ENCODE measurements around the gene STAT5B.
A peak's percentile ranks its signal among the peaks of the same experiment; 100 is the strongest.
"Not testable (repeated sequence)": the region's sequence is repeated elsewhere in the genome, so short reads cannot be mapped to it uniquely, and the experiment has no call there.

Gene STAT5B

GRCh38 chr17:42306385-42306667 is 30.1 kb upstream of the STAT5B start:
- DNase-seq (ENCODE audit: low read depth in 2 of 2), result no peak

GRCh38 chr17:42305543-42306384 is 29.6 kb upstream of the STAT5B start:
- DNase-seq (ENCODE audit: low read depth in 2 of 2), result no peak

DNA sequence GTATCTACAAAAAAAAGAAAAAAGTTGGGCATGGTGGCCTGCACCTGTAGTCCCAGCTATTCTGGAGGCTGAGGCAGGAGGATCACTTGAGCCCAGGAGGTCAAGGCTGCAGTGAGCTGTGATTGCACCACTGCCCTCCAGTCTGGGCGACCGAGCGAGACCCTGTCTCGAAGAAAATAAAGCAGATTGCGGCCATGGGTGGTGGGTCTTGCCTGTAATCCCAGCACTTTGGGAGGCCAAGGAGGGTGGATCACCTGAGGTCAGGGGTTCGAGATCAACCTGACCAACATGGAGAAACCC is 28.8 kb upstream of the STAT5B start:
- DNase-seq (ENCODE audit: low read depth in 2 of 2), result not testable (repeated sequence)

DNA sequence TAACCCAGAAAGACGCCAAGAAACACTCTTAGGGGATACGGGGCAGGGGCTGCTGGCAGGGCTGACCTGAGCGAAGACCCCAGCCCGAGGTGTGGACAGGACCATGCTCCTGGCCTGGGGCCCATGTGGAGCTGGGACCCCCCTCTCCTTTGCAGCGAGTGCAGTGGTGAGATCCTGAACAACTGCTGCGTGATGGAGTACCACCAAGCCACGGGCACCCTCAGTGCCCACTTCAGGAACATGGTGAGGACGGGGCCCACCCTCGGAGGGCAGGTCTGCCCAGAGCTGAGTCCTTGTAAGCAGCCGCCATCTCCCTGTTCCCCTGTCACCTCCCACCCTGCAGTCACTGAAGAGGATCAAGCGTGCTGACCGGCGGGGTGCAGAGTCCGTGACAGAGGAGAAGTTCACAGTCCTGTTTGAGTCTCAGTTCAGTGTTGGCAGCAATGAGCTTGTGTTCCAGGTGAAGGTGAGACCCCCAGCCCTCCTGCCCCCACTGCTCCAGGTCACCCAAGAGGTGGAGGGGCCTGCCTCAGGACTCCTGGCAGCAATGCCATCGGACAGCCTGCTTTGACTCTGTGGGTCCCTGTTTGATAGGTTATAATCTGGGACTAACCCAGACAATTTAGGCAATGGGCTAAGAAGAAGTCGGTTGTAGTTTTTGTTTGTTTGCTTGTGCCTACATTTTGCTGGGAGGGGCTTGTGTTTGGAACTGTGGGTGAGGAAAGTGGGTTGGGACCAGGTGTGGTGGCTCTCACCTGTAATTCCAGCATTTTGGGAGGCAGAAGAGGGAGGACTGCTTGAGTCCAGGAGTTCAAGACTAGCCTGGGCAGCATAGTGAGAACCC is 28.2 kb upstream of the STAT5B start:
- no peak for DNase-seq (ENCODE audit: low read depth in 2 of 2)

DNA sequence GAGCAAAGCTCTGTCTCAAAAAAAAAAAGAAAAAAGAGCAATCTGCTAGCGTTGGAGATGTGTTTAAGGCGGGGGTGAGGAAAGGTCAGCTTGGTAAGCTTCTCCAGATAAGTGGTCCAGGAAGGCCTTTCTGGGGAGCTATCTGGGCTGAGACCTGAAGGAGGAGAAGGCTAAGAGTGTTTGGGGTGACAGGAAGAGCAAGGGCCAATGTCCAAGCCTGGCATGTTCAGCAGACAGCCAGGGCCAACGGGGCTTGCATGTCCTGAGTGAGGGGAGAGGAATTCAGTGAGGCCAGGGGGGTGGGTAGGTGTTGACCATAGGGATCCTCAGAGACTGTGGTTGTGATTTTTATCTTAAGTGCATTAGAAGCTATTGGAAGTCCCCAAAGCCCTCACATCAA is 27.5 kb upstream of the STAT5B start:
- no peak for DNase-seq (ENCODE audit: low read depth in 2 of 2)

GRCh38 chr17:42301022-42301421 is 24.8 kb upstream of the STAT5B start:
- no peak for DNase-seq (ENCODE audit: low read depth in 2 of 2)

DNA sequence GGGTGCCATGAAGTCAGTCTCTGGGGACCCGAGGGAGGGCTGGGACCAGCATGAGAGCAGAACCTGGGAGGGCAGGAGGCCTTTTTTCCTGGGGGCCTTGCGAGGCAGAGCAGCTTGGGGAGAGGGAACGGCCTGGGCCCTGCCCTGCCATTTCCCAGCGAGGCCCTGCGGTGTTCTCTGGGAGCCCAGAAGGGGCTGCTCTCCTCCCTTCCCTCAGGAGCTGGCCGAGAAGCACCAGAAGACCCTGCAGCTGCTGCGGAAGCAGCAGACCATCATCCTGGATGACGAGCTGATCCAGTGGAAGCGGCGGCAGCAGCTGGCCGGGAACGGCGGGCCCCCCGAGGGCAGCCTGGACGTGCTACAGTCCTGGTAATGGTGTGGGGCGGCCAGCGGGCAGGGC is 23.7 kb upstream of the STAT5B start:
- DNase-seq (ENCODE audit: low read depth in 2 of 2), result not testable (repeated sequence)

DNA sequence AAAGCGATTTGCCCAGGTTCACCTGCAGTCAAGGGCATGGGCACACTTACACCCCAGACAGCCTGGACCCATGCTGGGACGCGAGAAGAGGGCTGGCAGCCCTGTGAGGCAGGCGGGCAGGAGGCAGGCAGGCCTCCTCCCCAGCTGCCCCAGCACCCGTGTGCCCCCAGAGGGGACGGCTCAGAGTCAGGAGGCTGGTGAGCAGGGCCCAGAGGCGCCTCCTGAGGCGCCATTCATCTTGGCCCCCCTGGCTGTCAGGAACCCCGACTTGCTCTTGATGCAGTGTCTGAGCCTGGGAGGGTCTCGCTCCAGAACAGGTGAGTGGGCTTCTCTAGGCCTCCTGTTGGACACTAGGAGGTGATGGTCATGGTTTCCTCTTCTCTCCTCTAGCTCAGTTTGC is 23.2 kb upstream of the STAT5B start:
- not testable (repeated sequence) for DNase-seq (ENCODE audit: low read depth in 2 of 2)

- not testable (repeated sequence) for DNase-seq (ENCODE audit: low read depth in 2 of 2)
These were observed 21.6 kb upstream of the STAT5B start for GRCh38 chr17:42297775-42298174.

GRCh38 chr17:42296012-42296411 is 19.8 kb upstream of the STAT5B start:
- no peak for DNase-seq (ENCODE audit: low read depth in 2 of 2)

GRCh38 chr17:42294469-42295398 is 18.5 kb upstream of the STAT5B start:
- DNase-seq (ENCODE audit: low read depth in 2 of 2), result no peak

DNA sequence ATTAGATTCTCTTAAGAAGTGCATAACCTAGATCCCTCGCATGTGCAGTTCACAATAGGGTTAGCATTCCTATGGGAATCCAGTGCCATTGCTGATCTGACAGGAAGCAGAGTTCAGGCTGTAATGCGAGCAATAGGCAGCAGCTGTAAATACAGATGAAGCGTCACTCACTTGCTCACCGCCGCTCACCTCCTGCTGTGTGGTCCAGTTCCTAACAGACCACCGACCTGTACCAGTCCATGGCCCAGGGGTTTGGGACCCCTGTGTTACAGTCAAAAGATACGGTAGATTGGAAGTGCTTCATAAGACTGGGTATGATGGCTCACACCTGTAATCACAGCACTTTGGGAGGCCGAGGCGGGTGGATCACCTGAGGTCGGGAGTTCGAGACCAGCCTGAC is 14.9 kb upstream of the STAT5B start:
- no peak for DNase-seq (ENCODE audit: low read depth in 2 of 2)

DNA sequence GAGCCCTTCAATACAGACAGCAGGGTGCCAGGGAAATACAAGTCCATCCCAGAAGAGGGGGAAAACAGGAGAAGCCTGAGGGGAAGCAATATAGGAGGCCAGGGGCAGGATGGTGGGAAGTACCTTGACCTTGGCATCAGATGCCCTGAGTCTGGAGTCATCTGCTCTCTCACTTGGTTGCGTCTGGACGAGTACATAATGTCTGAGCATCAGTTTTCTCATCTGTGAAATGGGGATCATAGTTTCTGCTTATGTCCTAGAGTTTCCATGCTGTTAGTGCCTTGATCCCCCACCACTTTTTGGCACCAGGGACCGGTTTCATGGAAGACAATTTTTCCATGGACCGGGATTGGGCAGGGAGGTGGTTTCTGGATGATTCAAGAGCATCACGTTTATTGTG is 14.4 kb upstream of the STAT5B start:
- no peak for DNase-seq (ENCODE audit: low read depth in 2 of 2)

DNA sequence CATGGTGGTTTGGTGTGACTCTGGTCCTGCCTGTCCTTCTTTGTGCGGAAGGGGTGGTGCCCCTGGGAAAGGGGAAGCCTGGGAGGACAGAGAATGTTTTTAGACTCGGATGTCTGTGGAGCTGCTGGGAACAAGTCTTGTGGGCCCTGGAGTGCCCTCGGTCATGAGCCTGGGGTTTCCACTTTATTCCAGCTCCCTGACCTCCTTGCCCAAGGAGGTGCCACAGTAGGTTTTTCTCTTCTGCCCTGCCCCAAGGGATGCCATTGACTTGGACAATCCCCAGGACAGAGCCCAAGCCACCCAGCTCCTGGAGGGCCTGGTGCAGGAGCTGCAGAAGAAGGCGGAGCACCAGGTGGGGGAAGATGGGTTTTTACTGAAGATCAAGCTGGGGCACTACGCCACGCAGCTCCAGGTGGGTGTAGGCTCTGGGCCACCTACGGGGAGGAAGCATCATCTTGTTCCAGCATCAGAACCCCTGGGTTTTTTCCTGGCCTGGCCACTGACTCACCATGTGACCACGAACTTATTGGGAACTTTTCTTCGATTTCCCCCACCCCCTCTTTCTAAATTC is 13.5 kb upstream of the STAT5B start:
- peak; percentile 61 to 82 for DNase-seq (ENCODE audit: low read depth in 2 of 2)

GRCh38 chr17:42288803-42289610 is 12.8 kb upstream of the STAT5B start:
- peak; percentile 44 to 63 for DNase-seq (ENCODE audit: low read depth in 2 of 2)

- peak; percentile 55 for DNase-seq (ENCODE audit: low read depth in 2 of 2)
These were observed 12.0 kb upstream of the STAT5B start, which contains the start of gene STAT5A for GRCh38 chr17:42287977-42288802. Gene STAT5A (plus strand): TSS chr17:42288498. CDS start chr17:42289412, 914 bp downstream.

DNA sequence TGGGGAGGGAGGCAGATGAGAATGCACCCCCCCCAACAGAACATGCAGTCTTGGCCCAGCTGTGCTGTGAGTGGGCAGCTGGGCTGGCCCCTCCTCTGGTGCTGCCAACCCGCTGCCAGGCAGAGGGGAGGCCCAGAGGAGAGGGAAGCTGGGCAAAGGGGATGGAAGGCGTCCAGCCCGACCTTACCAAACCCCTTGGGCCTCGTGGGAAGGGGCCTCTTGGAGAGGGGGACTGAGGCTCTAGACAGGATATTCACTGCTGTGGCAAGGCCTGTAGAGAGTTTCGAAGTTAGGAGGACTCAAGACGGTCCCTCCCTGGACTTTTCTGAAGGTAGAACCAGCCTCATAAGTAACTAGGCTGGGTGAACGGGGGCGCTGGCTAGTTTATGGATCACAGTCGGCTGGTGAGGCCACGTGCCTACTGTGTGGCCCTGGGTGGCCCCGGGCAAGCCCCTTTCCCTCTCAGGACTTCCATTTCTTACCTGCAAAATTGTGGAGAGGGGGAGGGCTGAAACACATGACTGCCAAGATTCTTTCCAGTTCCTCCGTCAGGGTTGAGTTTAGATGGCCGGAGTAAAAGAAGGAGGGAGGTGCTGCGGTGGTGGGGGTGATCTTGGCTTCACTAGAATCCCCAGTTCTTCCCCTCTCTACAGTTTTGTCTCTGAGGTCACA is 11.2 kb upstream of the STAT5B start:
- peak in 1 of 2 donors; percentile 35 for DNase-seq (ENCODE audit: low read depth in 2 of 2)

GRCh38 chr17:42286411-42287221 is 10.4 kb upstream of the STAT5B start:
- DNase-seq (ENCODE audit: low read depth in 2 of 2), result no peak
